Body of pancreas (tissue), 4 donors: ENCODE measurements around the gene ERLIN1.

Experiments used
- CTCF ChIP-seq, 7 experiments: fragments of 450-650 bp in 4 of 7; fragments of 200-600 bp in 3 of 7; sonication (generic) in 3 of 7; IDR thresholded peaks; one replicate each; pipeline ENCODE4 v1.5.1; 2016 to 2019; ENCODE audit warnings: antibody characterized with exemption in 7 of 7
- POLR2A ChIP-seq, 3 donors: fragments of 450-650 bp; IDR thresholded peaks; one replicate each; pipeline ENCODE4 v1.6.1; 2016; ENCODE audit warnings: antibody characterized with exemption in 3 of 3, mild to moderate bottlenecking in 2 of 3

GRCh38 chr10:100204370-100204769 is 18.5 kb upstream of the ERLIN1 start:
- TF ChIP-seq CTCF (IDR thresholded peaks at IDR 0.05) (no peak), POLR2A (IDR thresholded peaks at IDR 0.05) (no peak)
